ENCODE results near the gene SEMA3F.

- TF ChIP-seq, protein P1, sequence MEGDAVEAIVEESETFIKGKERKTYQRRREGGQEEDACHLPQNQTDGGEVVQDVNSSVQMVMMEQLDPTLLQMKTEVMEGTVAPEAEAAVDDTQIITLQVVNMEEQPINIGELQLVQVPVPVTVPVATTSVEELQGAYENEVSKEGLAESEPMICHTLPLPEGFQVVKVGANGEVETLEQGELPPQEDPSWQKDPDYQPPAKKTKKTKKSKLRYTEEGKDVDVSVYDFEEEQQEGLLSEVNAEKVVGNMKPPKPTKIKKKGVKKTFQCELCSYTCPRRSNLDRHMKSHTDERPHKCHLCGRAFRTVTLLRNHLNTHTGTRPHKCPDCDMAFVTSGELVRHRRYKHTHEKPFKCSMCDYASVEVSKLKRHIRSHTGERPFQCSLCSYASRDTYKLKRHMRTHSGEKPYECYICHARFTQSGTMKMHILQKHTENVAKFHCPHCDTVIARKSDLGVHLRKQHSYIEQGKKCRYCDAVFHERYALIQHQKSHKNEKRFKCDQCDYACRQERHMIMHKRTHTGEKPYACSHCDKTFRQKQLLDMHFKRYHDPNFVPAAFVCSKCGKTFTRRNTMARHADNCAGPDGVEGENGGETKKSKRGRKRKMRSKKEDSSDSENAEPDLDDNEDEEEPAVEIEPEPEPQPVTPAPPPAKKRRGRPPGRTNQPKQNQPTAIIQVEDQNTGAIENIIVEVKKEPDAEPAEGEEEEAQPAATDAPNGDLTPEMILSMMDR (IDR thresholded peaks at IDR 0.05): no peak
- no peak for TF ChIP-seq POLR2AphosphoS5 (IDR thresholded peaks at IDR 0.05)
- no peak for TF ChIP-seq POLR2A (IDR thresholded peaks at IDR 0.05; ENCODE audit: low read depth)
- TF ChIP-seq EP300 (IDR thresholded peaks at IDR 0.05): no peak
These were observed 71.8 kb downstream of the SEMA3F start for GRCh38 chr3:50226888-50227389.
